K562 (cell line): ENCODE measurements around the gene PTGIR. TPM values are rescaled to one million over a fixed set of nuclear protein-coding genes. Genes with fewer than 3 reads are reported as not detected.

ENCODE experiments used
- ATAC-seq: fragments of 200-7000 bp; cut with Tn5 transposase; 3 replicates; pipeline ENCODE4 v1.9.1; 2020; ENCODE audit warnings: moderate library complexity
- BruUV-seq: library from RNA; stranded (reverse); fragments of 400-500 nt; replicated peaks from 2 replicates; lab custom pipeline; 2021; lab: Mats Ljungman, UMichigan
- CTCF ChIA-PET: fragments of 300-600 bp; formaldehyde crosslinking; extraction: SDS; loops from one replicate; lab custom pipeline; 2021; ENCODE audit warnings: low intra/inter-chr PET ratio; lab: Yijun Ruan, JAX
- POLR2A ChIA-PET: fragments of 300-600, 350-650 bp; sonication (Branson Sonifier 250); formaldehyde crosslinking; extraction: SDS; loops from one replicate; lab custom pipeline; 2021; ENCODE audit warnings: antibody characterized with exemption, inconsistent platforms; lab: Yijun Ruan, JAX
- DNase-seq, 4 experiments: peaks; one replicate each; pipeline versions ENCODE4 v3.0.0 to v3.0.0-alpha.2; 2011 to 2018; ENCODE audit warnings: low spot score in 3 of 4, mixed read lengths in 3 of 4; ENCODE audit errors: extremely low read depth in 1 of 4
- FAIRE-seq: peaks from 2 replicates; lab custom pipeline; 2011; peaks lifted over from hg19 to GRCh38; lab: Jason Lieb, UNC
- H2AFZ ChIP-seq: 2 replicates; pipeline ENCODE4 v1.6.0; 2011; ENCODE audit warnings: low read depth, low read length, control low read depth, inconsistent platforms
- H3K27ac ChIP-seq: fragments of 200-600 bp; 3 replicates; pipeline ENCODE4 v1.8.0; 2011; ENCODE audit warnings: low read depth, mild to moderate bottlenecking, control low read depth, inconsistent platforms, low read length, moderate library complexity, mixed read lengths; ENCODE audit errors: extremely low read depth
- H3K27me3 ChIP-seq, 2 experiments: fragments of 300-600 bp in 1 of 2; 2 replicates in 1 of 2; 3 replicates in 1 of 2; pipeline versions ENCODE4 v1.6.0 to v1.8.0; 2011; ENCODE audit warnings: inconsistent platforms in 2 of 2, low read length in 2 of 2, mild to moderate bottlenecking in 1 of 2, mixed read lengths in 1 of 2, moderate library complexity in 1 of 2; ENCODE audit not compliant: control insufficient read depth in 2 of 2, insufficient read depth in 2 of 2
- H3K36me3 ChIP-seq: fragments of 300-600 bp; 3 replicates; pipeline ENCODE4 v1.8.0; 2011; ENCODE audit warnings: mild to moderate bottlenecking, low read length, inconsistent platforms; ENCODE audit not compliant: control insufficient read depth, insufficient read depth
- H3K4me1 ChIP-seq, 2 experiments: fragments of 200-600 bp in 1 of 2; replicated peaks in 1 of 2; 2 replicates in 1 of 2; 3 replicates in 1 of 2; pipeline versions ENCODE4 v1.5.1 to v1.8.0; 2011; ENCODE audit warnings: inconsistent platforms in 2 of 2, low read length in 2 of 2, mild to moderate bottlenecking in 1 of 2, mixed read lengths in 1 of 2, moderate library complexity in 1 of 2; ENCODE audit not compliant: control insufficient read depth in 2 of 2, insufficient read depth in 2 of 2
- H3K4me2 ChIP-seq: 2 replicates; pipeline ENCODE4 v1.6.1; 2011; ENCODE audit warnings: low read length, control low read depth, inconsistent platforms, mixed read lengths; ENCODE audit not compliant: insufficient read depth
- H3K4me3 ChIP-seq: fragments of 200-600 bp; sonication (generic), shearing (Covaris generic); 2 replicates; pipeline ENCODE4 v1.5.1; 2016; ENCODE audit warnings: control low read depth, inconsistent platforms
- H3K79me2 ChIP-seq: fragments of 200-600 bp; 3 replicates; pipeline ENCODE4 v1.8.0; 2011; ENCODE audit warnings: low read length, inconsistent platforms; ENCODE audit not compliant: control insufficient read depth, insufficient read depth
- H3K9ac ChIP-seq, 2 experiments: 2 replicates each; pipeline versions ENCODE4 v1.6.0 to v1.6.1; 2011; ENCODE audit warnings: low read depth in 2 of 2, low read length in 2 of 2, control low read depth in 1 of 2, inconsistent platforms in 1 of 2, mild to moderate bottlenecking in 1 of 2, mixed read lengths in 1 of 2; ENCODE audit not compliant: insufficient read depth in 1 of 2
- H3K9me1 ChIP-seq: one replicate; pipeline ENCODE4 v1.6.0; 2011; ENCODE audit warnings: inconsistent platforms, mild to moderate bottlenecking, low read length, moderate library complexity; ENCODE audit not compliant: control insufficient read depth, insufficient read depth
- H3K9me3 ChIP-seq: replicated peaks from 2 replicates; pipeline ENCODE4 v1.5.1; 2011; ENCODE audit warnings: low read depth, low read length, inconsistent platforms; ENCODE audit not compliant: control insufficient read depth, insufficient read depth
- H4K20me1 ChIP-seq: replicated peaks from 2 replicates; pipeline ENCODE4 v1.6.1; 2011; ENCODE audit warnings: low read length, inconsistent platforms, mixed read lengths; ENCODE audit not compliant: control insufficient read depth, insufficient read depth
- CHD1 ChIP-seq: fragments of 200-600 bp; sonication (generic); IDR thresholded peaks from one replicate; pipeline ENCODE4 v1.6.1; 2012; ENCODE audit warnings: mild to moderate bottlenecking, moderate library complexity, low read length, inconsistent platforms
- FOXA1 ChIP-seq: fragments of 450-650 bp; IDR thresholded peaks from 2 replicates; pipeline ENCODE4 v1.6.1; 2016; ENCODE audit warnings: mild to moderate bottlenecking, borderline replicate concordance
- HNRNPLL ChIP-seq: fragments of 200-400 bp; formaldehyde crosslinking; IDR thresholded peaks from 2 replicates; pipeline ENCODE4 v1.6.1; 2017; ENCODE audit warnings: low read length, low read depth, mild to moderate bottlenecking; ENCODE audit not compliant: poor library complexity, severe bottlenecking
- RBBP5 ChIP-seq: fragments of 200-600 bp; sonication (generic); IDR thresholded peaks from 2 replicates; pipeline ENCODE4 v1.6.1; 2012; ENCODE audit warnings: borderline replicate concordance, mild to moderate bottlenecking, low read length, control low read depth, inconsistent platforms; ENCODE audit not compliant: insufficient read depth, poor library complexity, severe bottlenecking
- RBFOX2 ChIP-seq: fragments of 200-400 bp; formaldehyde crosslinking; IDR thresholded peaks from 2 replicates; pipeline ENCODE4 v1.6.1; 2017; ENCODE audit warnings: low read depth, mild to moderate bottlenecking, low read length, moderate library complexity
- SIN3A ChIP-seq, 2 experiments: fragments of 150-350 bp in 1 of 2; IDR thresholded peaks; 2 replicates each; pipeline ENCODE4 v1.6.1; 2011 to 2016; ENCODE audit warnings: borderline replicate concordance in 2 of 2, low read depth in 2 of 2, low read length in 2 of 2, mild to moderate bottlenecking in 2 of 2, moderate library complexity in 2 of 2; ENCODE audit not compliant: control insufficient read depth in 1 of 2
- SMAD4 ChIP-seq: fragments of 250-450 bp; sonication (Bioruptor Pico); conservative IDR thresholded peaks from 2 replicates; pipeline ENCODE4 v1.8.0; 2021; ENCODE audit warnings: inconsistent platforms, mild to moderate bottlenecking, moderate library complexity
- SMARCE1 ChIP-seq: fragments of 450-650 bp; IDR thresholded peaks from 2 replicates; pipeline ENCODE4 v1.7.1; 2016; ENCODE audit warnings: mild to moderate bottlenecking
- ZBTB7A ChIP-seq: IDR thresholded peaks from 2 replicates; pipeline ENCODE4 v1.6.1; 2011; ENCODE audit warnings: low read depth, mild to moderate bottlenecking, low read length, moderate library complexity, borderline replicate concordance; ENCODE audit not compliant: control insufficient read depth
- WGBS: fragments of 100-300 bp; shearing (Covaris generic); methylation state at CpG from one replicate; pipeline ENCODE4 v1.1.6; 2016; ENCODE audit warnings: low coverage, mixed read lengths; ENCODE audit not compliant: insufficient coverage; ENCODE audit errors: missing lambda C conversion rate; 5-methylcytosine and 5-hydroxymethylcytosine counted together
- in situ Hi-C: fragments of 300-500 bp; cut with MboI; formaldehyde crosslinking; loops from 4 replicates; pipeline ENCODE4 v1.15.0; 2018; ENCODE audit warnings: inconsistent platforms, mixed read lengths
- intact Hi-C: fragments of 100-400 bp; cut with micrococcal nuclease; formaldehyde crosslinking; loops from 2 replicates; pipeline ENCODE4 v1.14.2; 2022
- polyA plus RNA-seq, 8 experiments: library from polyadenylated mRNA; depleted of rRNA in 4 of 8; stranded (reverse) in 5 of 8; unstranded in 3 of 8; fragments of >200 nt; fragmentation: Nextera tagmentation in 2 of 8; fragmentation: Illumina TruSeq in 1 of 8; extraction: Ambion mirVana in 2 of 8; extraction: Trizol in 1 of 8; gene quantifications; 2 replicates each; pipeline versions ENCODE4 v1.2.1 to v1.2.3, GENCODE V29; 2011 to 2014; ENCODE audit warnings: inconsistent platforms in 1 of 8, missing spikeins in 1 of 8
- total RNA-seq, 7 experiments: library from RNA; depleted of rRNA in 6 of 7; stranded (reverse); fragments of >200 nt in 6 of 7; fragmentation: Illumina TruSeq in 2 of 7; extraction: Trizol in 2 of 7; gene quantifications; 2 replicates each; pipeline versions ENCODE4 v1.2.1 to v1.2.3, GENCODE V29; 2011 to 2021; ENCODE audit warnings: low replicate concordance in 1 of 7
- TF ChIP-seq, protein P1 (sequence below): fragments of 450-650 bp; IDR thresholded peaks from 2 replicates; pipeline ENCODE4 v1.6.1; 2017; ENCODE audit warnings: mild to moderate bottlenecking, moderate library complexity
- TF ChIP-seq, protein P2 (sequence below): sonication (generic); formaldehyde crosslinking; IDR thresholded peaks from 2 replicates; pipeline ENCODE4 v1.8.0; 2022; ENCODE audit warnings: mild to moderate bottlenecking, missing genetic modification reagents

PTGIR gene
- total and polyA plus RNA-seq, 9 of the 15 experiments (the other 6 are each of a cell fraction or from before 2014, with no cell fraction given) = 0.11 to 3.4 (median 1.1) TPM; not detected in 1

DNA sequence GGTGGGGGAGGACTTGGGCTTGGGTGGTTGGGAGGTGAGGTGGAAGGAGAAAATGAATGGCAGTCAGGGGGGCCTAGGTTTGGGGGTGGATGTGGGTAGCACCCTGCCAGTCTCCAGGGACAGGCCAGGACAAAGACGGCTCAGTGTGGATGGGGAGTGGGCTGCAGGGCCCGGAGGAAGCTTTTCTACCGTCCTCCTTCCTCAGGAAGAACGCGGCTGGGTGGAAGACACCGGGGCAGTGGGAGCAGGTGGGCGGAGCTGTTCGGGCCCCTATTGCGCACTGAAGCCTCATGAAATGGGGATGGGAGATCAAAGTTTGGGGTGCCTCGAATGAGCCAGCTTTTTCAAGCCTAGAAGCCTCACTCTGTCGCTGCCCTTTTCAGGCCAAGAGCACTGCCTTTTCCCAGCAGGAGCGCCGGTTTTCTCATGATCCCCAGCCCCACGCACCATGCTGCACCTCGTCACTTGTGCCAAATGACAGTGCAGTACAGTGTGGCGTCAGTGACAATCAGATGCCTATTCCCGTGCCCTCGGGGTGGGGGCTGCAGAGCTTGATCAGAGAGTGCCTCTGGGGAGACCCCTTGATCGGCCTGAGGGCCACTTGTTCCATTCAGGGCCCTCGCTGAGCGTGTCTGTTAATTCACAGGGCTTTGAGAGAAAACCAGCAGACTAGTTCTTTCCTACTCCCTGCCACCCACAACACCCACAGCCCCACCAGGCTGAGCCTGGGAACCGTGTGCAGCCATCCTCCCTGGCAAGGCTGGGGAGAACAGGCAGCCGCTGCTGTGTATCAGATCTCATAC lies 22.3 kb downstream of the PTGIR start:
- DNase-seq (peak in 2 of 4 experiments; percentile 26 to 35), ATAC-seq (peak; percentile 6), FAIRE-seq (no peak)
- POLR2A ChIA-PET = interaction anchor here (0.6 to 3.6 kb wide), 10 partner anchors 9 to 62 kb away, joined by 3 to 30 read pairs (median 4); partner anchors contain the start of gene DACT3
- peaks cover 49% of the 10 kb centered on the region for H3K79me2 ChIP-seq
- peak overlapping the region; percentile 99 to 100 for H3K9ac ChIP-seq
- H3K4me2 ChIP-seq = peak overlapping the region; percentile 76
- H3K4me1 ChIP-seq = peaks cover 15 to 46% of the 10 kb centered on the region in 2 experiments; a peak in 4 of 5 replicates
- intact Hi-C loops = no loop called here
- peaks cover 11% of the 10 kb centered on the region for H3K9me3 ChIP-seq
- peaks cover 48% of the 10 kb centered on the region; the same call in 2 of the 3 replicates for H3K36me3 ChIP-seq
- no peak overlapping the region for H2AFZ ChIP-seq
- H3K4me3 ChIP-seq = peak overlapping the region; percentile 79
- TF ChIP-seq, protein P1, sequence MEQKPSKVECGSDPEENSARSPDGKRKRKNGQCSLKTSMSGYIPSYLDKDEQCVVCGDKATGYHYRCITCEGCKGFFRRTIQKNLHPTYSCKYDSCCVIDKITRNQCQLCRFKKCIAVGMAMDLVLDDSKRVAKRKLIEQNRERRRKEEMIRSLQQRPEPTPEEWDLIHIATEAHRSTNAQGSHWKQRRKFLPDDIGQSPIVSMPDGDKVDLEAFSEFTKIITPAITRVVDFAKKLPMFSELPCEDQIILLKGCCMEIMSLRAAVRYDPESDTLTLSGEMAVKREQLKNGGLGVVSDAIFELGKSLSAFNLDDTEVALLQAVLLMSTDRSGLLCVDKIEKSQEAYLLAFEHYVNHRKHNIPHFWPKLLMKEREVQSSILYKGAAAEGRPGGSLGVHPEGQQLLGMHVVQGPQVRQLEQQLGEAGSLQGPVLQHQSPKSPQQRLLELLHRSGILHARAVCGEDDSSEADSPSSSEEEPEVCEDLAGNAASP = no peak
- peak; percentile 77 for TF ChIP-seq CHD1
- 0 out of 2 replicates have a peak, but pooled peaks have one; percentile 31 for TF ChIP-seq SMAD4 (CRISPR knock-in tag)
- TF ChIP-seq, protein P2, sequence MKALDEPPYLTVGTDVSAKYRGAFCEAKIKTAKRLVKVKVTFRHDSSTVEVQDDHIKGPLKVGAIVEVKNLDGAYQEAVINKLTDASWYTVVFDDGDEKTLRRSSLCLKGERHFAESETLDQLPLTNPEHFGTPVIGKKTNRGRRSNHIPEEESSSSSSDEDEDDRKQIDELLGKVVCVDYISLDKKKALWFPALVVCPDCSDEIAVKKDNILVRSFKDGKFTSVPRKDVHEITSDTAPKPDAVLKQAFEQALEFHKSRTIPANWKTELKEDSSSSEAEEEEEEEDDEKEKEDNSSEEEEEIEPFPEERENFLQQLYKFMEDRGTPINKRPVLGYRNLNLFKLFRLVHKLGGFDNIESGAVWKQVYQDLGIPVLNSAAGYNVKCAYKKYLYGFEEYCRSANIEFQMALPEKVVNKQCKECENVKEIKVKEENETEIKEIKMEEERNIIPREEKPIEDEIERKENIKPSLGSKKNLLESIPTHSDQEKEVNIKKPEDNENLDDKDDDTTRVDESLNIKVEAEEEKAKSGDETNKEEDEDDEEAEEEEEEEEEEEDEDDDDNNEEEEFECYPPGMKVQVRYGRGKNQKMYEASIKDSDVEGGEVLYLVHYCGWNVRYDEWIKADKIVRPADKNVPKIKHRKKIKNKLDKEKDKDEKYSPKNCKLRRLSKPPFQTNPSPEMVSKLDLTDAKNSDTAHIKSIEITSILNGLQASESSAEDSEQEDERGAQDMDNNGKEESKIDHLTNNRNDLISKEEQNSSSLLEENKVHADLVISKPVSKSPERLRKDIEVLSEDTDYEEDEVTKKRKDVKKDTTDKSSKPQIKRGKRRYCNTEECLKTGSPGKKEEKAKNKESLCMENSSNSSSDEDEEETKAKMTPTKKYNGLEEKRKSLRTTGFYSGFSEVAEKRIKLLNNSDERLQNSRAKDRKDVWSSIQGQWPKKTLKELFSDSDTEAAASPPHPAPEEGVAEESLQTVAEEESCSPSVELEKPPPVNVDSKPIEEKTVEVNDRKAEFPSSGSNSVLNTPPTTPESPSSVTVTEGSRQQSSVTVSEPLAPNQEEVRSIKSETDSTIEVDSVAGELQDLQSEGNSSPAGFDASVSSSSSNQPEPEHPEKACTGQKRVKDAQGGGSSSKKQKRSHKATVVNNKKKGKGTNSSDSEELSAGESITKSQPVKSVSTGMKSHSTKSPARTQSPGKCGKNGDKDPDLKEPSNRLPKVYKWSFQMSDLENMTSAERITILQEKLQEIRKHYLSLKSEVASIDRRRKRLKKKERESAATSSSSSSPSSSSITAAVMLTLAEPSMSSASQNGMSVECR (CRISPR knock-in tag) = 0 out of 2 replicates have a peak, but pooled peaks have one; percentile 25
- no peak for TF ChIP-seq FOXA1
- TF ChIP-seq HNRNPLL = no peak
- TF ChIP-seq SMARCE1 = 0 out of 2 replicates have a peak, but pooled peaks have one; percentile 4
- peak; percentile 47 for TF ChIP-seq RBBP5
- TF ChIP-seq SIN3A (IDR thresholded peaks at IDR 0.05; ENCODE audit: borderline replicate concordance in 2 of 2, control insufficient read depth in 1 of 2, low read depth in 2 of 2, low read length in 2 of 2) = peak in 1 of 2 experiments; percentile 2; a peak in 1 of 4 replicates
- TF ChIP-seq RBFOX2 = peak; percentile 65
- peak; percentile 13; the same call in 1 of the 2 replicates for TF ChIP-seq ZBTB7A
- H3K9me1 ChIP-seq = no peaks in the 10 kb centered on the region
- 16% methylated on average over 23 of the region's 23 CpGs for WGBS
- BruUV-seq = TSS peak; percentile 47
- peak overlapping the region; percentile 64 for H3K27ac ChIP-seq
- in situ Hi-C loops = no loop called here
- CTCF ChIA-PET = no interaction called here
- no peaks in the 10 kb centered on the region for H3K27me3 ChIP-seq
- H4K20me1 ChIP-seq = peaks cover 29% of the 10 kb centered on the region
